ENCODE results near the gene ZNF550. TPM values are rescaled to one million over a fixed set of nuclear protein-coding genes. Genes with fewer than 3 reads are reported as not detected.
"Not testable (repeated sequence)": the region's sequence is repeated elsewhere in the genome, so short reads cannot be mapped to it uniquely, and the experiment has no call there.

Gene ZNF550
- total and polyA plus RNA-seq, 7 experiments from 2014 or later, result 8.6 to 56.2 (median 17.7) TPM

DNA sequence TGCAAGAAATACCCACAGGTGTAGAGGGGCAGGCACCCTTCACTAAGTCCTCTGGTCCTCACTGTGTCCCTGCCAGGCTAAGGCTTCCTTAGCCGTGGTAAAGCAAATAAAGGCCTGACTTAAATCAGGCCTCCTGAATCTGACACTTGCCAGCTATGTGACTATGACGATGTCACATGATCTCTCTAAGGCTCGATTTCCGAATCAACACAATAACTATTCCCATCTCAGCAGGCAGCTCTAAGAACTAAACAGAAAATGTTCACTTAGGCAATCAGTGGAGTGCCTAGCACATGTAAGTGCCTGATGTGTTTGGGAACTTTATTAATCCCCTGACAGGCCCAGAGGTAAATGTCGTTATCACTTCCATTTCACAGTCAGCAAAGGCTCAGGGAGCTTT is 2.0 kb downstream of the ZNF550 start:
- peak overlapping the region in 9 of 10 donors; percentile 26 to 99 (median 97) for H3K4me3 Mint-ChIP-seq
- peaks cover 0 to 33% (median 18%) of the 10 kb centered on the region in 3 experiments for H3K9me3 ChIP-seq (ENCODE audit: control insufficient read depth in 2 of 3, low read length in 3 of 3)
- peaks cover 31 to 70% (median 60%) of the 10 kb centered on the region in 5 donors for H3K36me3 Mint-ChIP-seq
- H3K36me3 ChIP-seq (ENCODE audit: control insufficient read depth in 2 of 3, insufficient read depth in 3 of 3, low read length in 3 of 3), result peaks cover 0 to 45% (median 36%) of the 10 kb centered on the region in 3 experiments
- intact Hi-C loops (cut with micrococcal nuclease), result loop anchor here in 1 of 2 donors (2.0 kb wide), 2 partner anchors 57 to 81 kb away; partner anchors contain the start of genes ZNF134 and ZNF772
- H3K4me1 ChIP-seq (ENCODE audit: control insufficient read depth in 2 of 2, insufficient read depth in 2 of 2, low read length in 2 of 2), result peaks cover 16 to 19% of the 10 kb centered on the region in 2 donors
- CTCF ChIA-PET, result no interaction called here
- ATAC-seq (no peak), DNase-seq (no peak)
- peaks cover 0 to 16% (median 4%) of the 10 kb centered on the region in 5 donors for H3K27me3 Mint-ChIP-seq
- H3K4me3 ChIP-seq (ENCODE audit: low read length), result peak overlapping the region; percentile 89
- peaks cover 21 to 45% (median 33%) of the 10 kb centered on the region in 7 donors for H3K4me1 Mint-ChIP-seq
- peaks cover 3 to 85% (median 46%) of the 10 kb centered on the region in 11 donors for H3K9me3 Mint-ChIP-seq
- POLR2A ChIA-PET, result no interaction called here
- no peak overlapping the region for H3K27ac ChIP-seq (ENCODE audit: low read depth, low read length)
- H3K27me3 ChIP-seq (ENCODE audit: control insufficient read depth in 2 of 2, insufficient read depth in 2 of 2, low read length in 2 of 2), result no peaks in the 10 kb centered on the region
- H3K27ac Mint-ChIP-seq, result peak overlapping the region in 4 of 9 donors; percentile 30 to 93 (median 88)

DNA sequence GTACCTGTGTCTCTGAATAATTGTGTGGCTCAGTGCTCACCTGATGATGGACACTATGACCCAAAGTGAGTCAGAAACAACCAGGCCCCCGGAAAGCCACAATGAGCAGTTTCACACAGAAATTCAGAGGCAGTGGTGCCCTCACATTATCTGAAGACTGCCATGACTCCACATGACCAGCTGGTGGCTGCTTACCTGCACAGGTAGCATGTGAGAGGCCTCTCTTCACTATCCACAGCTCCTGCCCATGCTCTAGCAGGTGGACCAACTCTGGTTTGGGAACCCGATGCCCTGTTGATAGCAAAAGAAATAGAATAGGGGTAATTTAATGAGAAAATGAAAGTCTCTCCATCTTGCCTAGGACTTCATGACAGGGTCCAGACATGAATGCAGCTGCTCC is 7.2 kb downstream of the ZNF550 start:
- intact Hi-C loops (cut with micrococcal nuclease), result no loop called here
- no peak overlapping the region for H3K27ac Mint-ChIP-seq
- Histone ChIP-seq H3K36me3 (ENCODE audit: control insufficient read depth in 2 of 3, insufficient read depth in 3 of 3, low read length in 3 of 3) (peaks cover 20 to 91% (median 64%) of the 10 kb centered on the region in 3 experiments), H3K4me3 (ENCODE audit: low read length) (no peak overlapping the region), H3K27ac (ENCODE audit: low read depth, low read length) (no peak overlapping the region), H3K27me3 (ENCODE audit: control insufficient read depth in 2 of 2, insufficient read depth in 2 of 2, low read length in 2 of 2) (no peaks in the 10 kb centered on the region), H3K4me1 (ENCODE audit: control insufficient read depth in 2 of 2, insufficient read depth in 2 of 2, low read length in 2 of 2) (no peaks in the 10 kb centered on the region), H3K9me3 (ENCODE audit: control insufficient read depth in 2 of 3, low read length in 3 of 3) (peaks cover 5 to 82% (median 38%) of the 10 kb centered on the region in 3 experiments)
- CTCF ChIA-PET, result no interaction called here
- H3K4me1 Mint-ChIP-seq, result peaks cover 0 to 11% (median 3%) of the 10 kb centered on the region in 7 donors
- H3K36me3 Mint-ChIP-seq, result peaks cover 71 to 100% (median 98%) of the 10 kb centered on the region in 5 donors
- H3K9me3 Mint-ChIP-seq, result peaks cover 16 to 99% (median 68%) of the 10 kb centered on the region in 11 donors
- no peaks in the 10 kb centered on the region for H3K27me3 Mint-ChIP-seq
- DNase-seq (no peak), ATAC-seq (no peak)
- POLR2A ChIA-PET, result no interaction called here
- H3K4me3 Mint-ChIP-seq, result peak overlapping the region in 1 of 10 donors; percentile 12

DNA sequence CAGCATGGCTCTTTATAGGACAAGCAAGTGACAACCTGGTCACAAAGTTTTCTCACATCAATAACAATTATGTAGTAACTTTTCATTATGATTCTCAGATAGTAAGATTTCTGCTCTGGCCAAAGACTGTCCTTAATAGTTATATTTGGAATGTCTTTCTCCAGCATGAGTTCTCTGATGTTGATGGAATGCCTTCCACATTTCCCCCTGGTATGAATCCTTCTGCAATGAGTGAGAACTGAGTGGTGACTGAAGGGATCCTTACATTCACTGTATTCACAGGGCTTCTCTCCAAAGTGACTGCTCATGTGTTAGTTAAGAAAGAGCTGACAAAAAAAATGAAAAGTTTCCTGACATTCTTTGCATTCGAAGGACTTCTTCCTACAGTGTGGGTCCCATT is 13.2 kb downstream of the ZNF550 start:
- H3K36me3 Mint-ChIP-seq, result peaks cover 62 to 95% (median 89%) of the 10 kb centered on the region in 5 donors
- H3K27me3 ChIP-seq (ENCODE audit: control insufficient read depth in 2 of 2, insufficient read depth in 2 of 2, low read length in 2 of 2), result no peaks in the 10 kb centered on the region
- ChIA-PET CTCF (no interaction called here), POLR2A (interaction anchor here (1.0 kb wide), 1 partner anchor 87 kb away, joined by 3 read pairs; no protein-coding TSS in a partner anchor)
- peak overlapping the region; percentile 15 for H3K4me3 ChIP-seq (ENCODE audit: low read length)
- H3K4me1 ChIP-seq (ENCODE audit: control insufficient read depth in 2 of 2, insufficient read depth in 2 of 2, low read length in 2 of 2), result no peaks in the 10 kb centered on the region
- peaks cover 0 to 3% (median 0%) of the 10 kb centered on the region in 7 donors for H3K4me1 Mint-ChIP-seq
- H3K9me3 Mint-ChIP-seq, result peaks cover 19 to 100% (median 92%) of the 10 kb centered on the region in 11 donors
- H3K36me3 ChIP-seq (ENCODE audit: control insufficient read depth in 2 of 3, insufficient read depth in 3 of 3, low read length in 3 of 3), result peaks cover 32 to 95% (median 32%) of the 10 kb centered on the region in 3 experiments
- intact Hi-C loops (cut with micrococcal nuclease), result no loop called here
- peaks cover 5 to 92% (median 39%) of the 10 kb centered on the region in 3 experiments for H3K9me3 ChIP-seq (ENCODE audit: control insufficient read depth in 2 of 3, low read length in 3 of 3)
- no peak overlapping the region for H3K4me3 Mint-ChIP-seq
- no peak overlapping the region for H3K27ac Mint-ChIP-seq
- no peak overlapping the region for H3K27ac ChIP-seq (ENCODE audit: low read depth, low read length)
- ATAC-seq (no peak), DNase-seq (no peak)
- no peaks in the 10 kb centered on the region for H3K27me3 Mint-ChIP-seq

- Histone ChIP-seq H3K4me3 (ENCODE audit: low read length) (peak overlapping the region; percentile 8), H3K36me3 (ENCODE audit: control insufficient read depth in 2 of 3, insufficient read depth in 3 of 3, low read length in 3 of 3) (peaks cover 35 to 82% (median 59%) of the 10 kb centered on the region in 3 experiments), H3K27me3 (ENCODE audit: control insufficient read depth in 2 of 2, insufficient read depth in 2 of 2, low read length in 2 of 2) (no peaks in the 10 kb centered on the region), H3K27ac (ENCODE audit: low read depth, low read length) (no peak overlapping the region), H3K4me1 (ENCODE audit: control insufficient read depth in 2 of 2, insufficient read depth in 2 of 2, low read length in 2 of 2) (no peaks in the 10 kb centered on the region), H3K9me3 (ENCODE audit: control insufficient read depth in 2 of 3, low read length in 3 of 3) (peaks cover 37 to 94% (median 77%) of the 10 kb centered on the region in 3 experiments)
- H3K4me1 Mint-ChIP-seq, result peaks cover 0 to 3% (median 0%) of the 10 kb centered on the region in 7 donors
- ATAC-seq, result no peak
- H3K27me3 Mint-ChIP-seq, result no peaks in the 10 kb centered on the region
- H3K9me3 Mint-ChIP-seq, result peaks cover 25 to 100% (median 83%) of the 10 kb centered on the region in 11 donors
- ChIA-PET CTCF (no interaction called here), POLR2A (no interaction called here)
- no peak overlapping the region for H3K27ac Mint-ChIP-seq
- H3K36me3 Mint-ChIP-seq, result peaks cover 61 to 96% (median 94%) of the 10 kb centered on the region in 5 donors
- intact Hi-C loops (cut with micrococcal nuclease), result no loop called here
- peak overlapping the region in 1 of 10 donors; percentile 43 for H3K4me3 Mint-ChIP-seq
- no peak for DNase-seq
Measured at GRCh38 chr19:57537953-57538547, 21.6 kb downstream of the ZNF550 start.

DNA sequence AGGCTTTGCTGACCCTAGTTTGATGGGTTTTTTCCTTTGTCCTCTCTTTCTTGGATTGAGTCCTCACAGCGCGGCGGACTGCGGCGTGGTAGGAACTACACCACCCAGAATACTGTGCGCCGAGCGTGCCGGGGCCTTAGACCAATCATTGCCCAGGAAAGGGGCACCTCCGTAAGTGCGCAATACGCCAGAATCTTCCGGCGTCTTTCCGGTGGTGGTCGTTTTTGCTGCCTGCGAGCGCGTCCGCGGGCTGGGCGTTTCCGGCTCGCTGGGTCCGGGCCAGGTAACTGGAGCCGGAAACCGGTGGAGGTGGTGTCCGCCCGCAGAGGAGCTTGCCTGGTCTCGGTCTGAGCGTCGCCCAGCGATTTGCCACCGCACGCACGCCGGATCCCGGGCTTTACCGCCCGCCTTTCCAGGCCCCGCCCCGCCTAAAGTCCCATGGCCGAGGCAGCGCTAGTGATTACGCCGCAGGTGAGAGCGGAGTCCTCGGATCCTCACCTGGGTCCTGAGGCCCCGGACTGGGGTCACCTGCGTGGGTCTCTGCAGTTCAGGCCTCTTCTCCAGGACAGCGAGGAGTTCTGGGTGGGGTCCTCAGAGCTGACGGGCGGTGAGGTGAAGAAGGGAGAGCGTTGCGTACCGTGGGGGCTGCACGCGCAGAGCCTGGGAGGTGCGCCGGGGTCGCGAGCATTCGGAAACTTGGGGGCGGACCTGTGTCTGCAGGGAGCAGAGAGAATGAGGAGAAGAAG is 32.4 kb downstream of the ZNF550 start, which contains the start of gene ZNF549:
TSS of gene ZNF549 (plus strand) at position 221 of the 746 bp plus-strand sequence. CDS start at position 439, 218 bp downstream.
- CTCF ChIA-PET, result no interaction called here

GRCh38 chr19:57518021-57518420 is 41.6 kb downstream of the ZNF550 start:
- POLR2A ChIA-PET; H3K4me1 ChIP-seq (ENCODE audit: control insufficient read depth in 2 of 2, insufficient read depth in 2 of 2, low read length in 2 of 2); ATAC-seq; H3K27me3 ChIP-seq (ENCODE audit: control insufficient read depth in 2 of 2, insufficient read depth in 2 of 2, low read length in 2 of 2); intact Hi-C loops (cut with micrococcal nuclease); H3K4me3 ChIP-seq (ENCODE audit: low read length); H3K27ac ChIP-seq (ENCODE audit: low read depth, low read length); H3K27ac Mint-ChIP-seq; H3K4me3 Mint-ChIP-seq; DNase-seq; H3K4me1 Mint-ChIP-seq; H3K27me3 Mint-ChIP-seq; CTCF ChIA-PET: not testable (repeated sequence)
- Mint-ChIP-seq H3K9me3 (peaks cover 8 to 90% (median 54%) of the 10 kb centered on the region in 11 donors), H3K36me3 (peaks cover 27 to 66% (median 56%) of the 10 kb centered on the region in 5 donors)
- Histone ChIP-seq H3K36me3 (ENCODE audit: control insufficient read depth in 2 of 3, insufficient read depth in 3 of 3, low read length in 3 of 3) (peaks cover 0 to 46% (median 4%) of the 10 kb centered on the region in 3 experiments), H3K9me3 (ENCODE audit: control insufficient read depth in 2 of 3, low read length in 3 of 3) (peaks cover 9 to 58% (median 15%) of the 10 kb centered on the region in 3 experiments)

More for the DNA sequence above, 32.4 kb downstream of the ZNF550 start, which contains the start of gene ZNF549:
- peaks cover 0 to 4% (median 0%) of the 10 kb centered on the region in 5 donors for H3K27me3 Mint-ChIP-seq
- peaks cover 6 to 74% (median 48%) of the 10 kb centered on the region in 11 donors for H3K9me3 Mint-ChIP-seq
- peaks cover 23 to 54% (median 47%) of the 10 kb centered on the region in 5 donors for H3K36me3 Mint-ChIP-seq
- POLR2A ChIA-PET, result interaction anchor here (0.9 to 1.3 kb wide), 4 partner anchors 32 to 292 kb away, joined by 3 to 4 read pairs (median 4); partner anchors contain the start of gene ZNF134
- ATAC-seq (peak; percentile 99), DNase-seq (peak; percentile 65 to 90 (median 88))
- peaks cover 0 to 28% (median 10%) of the 10 kb centered on the region in 3 experiments for H3K36me3 ChIP-seq (ENCODE audit: control insufficient read depth in 2 of 3, insufficient read depth in 3 of 3, low read length in 3 of 3)
- H3K4me3 ChIP-seq (ENCODE audit: low read length), result peak within 1 kb of the TSS; percentile 98
- intact Hi-C loops (cut with micrococcal nuclease), result loop anchor here (1.0 to 5.0 kb wide), 15 partner anchors 28 to 475 kb away; partner anchors contain the start of genes TRAPPC2B (in 2 of the 2), ZNF17 (in 2 of the 2), ZNF419 (in 2 of the 2) and ZNF547 (in 2 of the 2)
- H3K27ac ChIP-seq (ENCODE audit: low read depth, low read length), result peak within 1 kb of the TSS; percentile 94
- peaks cover 15 to 36% (median 32%) of the 10 kb centered on the region in 7 donors for H3K4me1 Mint-ChIP-seq
- peak within 1 kb of the TSS; percentile 89 to 98 (median 96) for H3K4me3 Mint-ChIP-seq
- no peaks in the 10 kb centered on the region for H3K27me3 ChIP-seq (ENCODE audit: control insufficient read depth in 2 of 2, insufficient read depth in 2 of 2, low read length in 2 of 2)
- peaks cover 14 to 18% of the 10 kb centered on the region in 2 donors for H3K4me1 ChIP-seq (ENCODE audit: control insufficient read depth in 2 of 2, insufficient read depth in 2 of 2, low read length in 2 of 2)
- H3K9me3 ChIP-seq (ENCODE audit: control insufficient read depth in 2 of 3, low read length in 3 of 3), result peaks cover 0 to 30% (median 14%) of the 10 kb centered on the region in 3 experiments
- peak within 1 kb of the TSS; percentile 80 to 98 (median 95) for H3K27ac Mint-ChIP-seq

All from naive thymus-derived CD4-positive, alpha-beta T cell (primary cell).